Duodenal mucosa (tissue), 2 donors: ENCODE data around the gene NCOR2.
"Not testable (repeated sequence)": the region's sequence is repeated elsewhere in the genome, so short reads cannot be mapped to it uniquely, and the experiment has no call there.

Source experiments
- H3K27ac ChIP-seq: one replicate; pipeline ENCODE4 v1.7.0; 2013; ENCODE audit warnings: low read depth, low read length
- H3K27me3 ChIP-seq, 2 donors: one replicate each; pipeline ENCODE4 v1.7.0; 2013; ENCODE audit warnings: low read length in 2 of 2, control low read depth in 1 of 2; ENCODE audit not compliant: insufficient read depth in 2 of 2, control insufficient read depth in 1 of 2
- H3K36me3 ChIP-seq, 2 donors: one replicate each; pipeline ENCODE4 v1.7.0; 2013; ENCODE audit warnings: low read length in 2 of 2, control low read depth in 1 of 2; ENCODE audit not compliant: insufficient read depth in 2 of 2, control insufficient read depth in 1 of 2
- H3K4me1 ChIP-seq, 2 donors: one replicate each; pipeline ENCODE4 v1.7.0; 2013; ENCODE audit warnings: low read length in 2 of 2, control low read depth in 1 of 2; ENCODE audit not compliant: insufficient read depth in 2 of 2, control insufficient read depth in 1 of 2
- H3K4me3 ChIP-seq, 2 donors: one replicate each; pipeline ENCODE4 v1.7.0; 2013; ENCODE audit warnings: low read length in 2 of 2, low read depth in 1 of 2
- H3K9ac ChIP-seq, 2 donors: one replicate each; pipeline ENCODE4 v1.7.0; 2013; ENCODE audit warnings: low read length in 2 of 2, low read depth in 1 of 2
- H3K9me3 ChIP-seq, 2 donors: one replicate each; pipeline ENCODE4 v1.7.0; 2013; ENCODE audit warnings: low read length in 2 of 2, control low read depth in 1 of 2; ENCODE audit not compliant: control insufficient read depth in 1 of 2

NCOR2 gene

GRCh38 chr12:124588018-124588634, 20.7 kb upstream of the NCOR2 start:
- no peaks in the 10 kb centered on the region for H3K27me3 ChIP-seq
- H3K4me1 ChIP-seq, result peaks cover 4 to 5% of the 10 kb centered on the region in 2 donors
- no peak overlapping the region for H3K27ac ChIP-seq
- H3K4me3 ChIP-seq, result no peak overlapping the region
- no peaks in the 10 kb centered on the region for H3K36me3 ChIP-seq
- no peaks in the 10 kb centered on the region for H3K9me3 ChIP-seq
- no peak overlapping the region for H3K9ac ChIP-seq

- Histone ChIP-seq H3K4me1 (peaks cover 0 to 2% of the 10 kb centered on the region in 2 donors), H3K9ac (no peak overlapping the region), H3K27me3 (no peaks in the 10 kb centered on the region), H3K36me3 (no peaks in the 10 kb centered on the region), H3K9me3 (no peaks in the 10 kb centered on the region), H3K27ac (no peak overlapping the region), H3K4me3 (no peak overlapping the region)
Measured at GRCh38 chr12:124586756-124587155, 19.3 kb upstream of the NCOR2 start.

GRCh38 chr12:124584494-124584893, 17.1 kb upstream of the NCOR2 start:
- H3K4me1 ChIP-seq, H3K9ac ChIP-seq, H3K36me3 ChIP-seq, H3K9me3 ChIP-seq, H3K27ac ChIP-seq, H3K27me3 ChIP-seq, H3K4me3 ChIP-seq: not testable (repeated sequence)

- no peak overlapping the region for H3K27ac ChIP-seq
- H3K4me3 ChIP-seq, result no peak overlapping the region
- no peaks in the 10 kb centered on the region for H3K27me3 ChIP-seq
- H3K36me3 ChIP-seq, result no peaks in the 10 kb centered on the region
- no peaks in the 10 kb centered on the region for H3K9me3 ChIP-seq
- H3K4me1 ChIP-seq, result no peaks in the 10 kb centered on the region
- no peak overlapping the region for H3K9ac ChIP-seq
Measured at GRCh38 chr12:124583854-124584253, 16.4 kb upstream of the NCOR2 start.

- no peaks in the 10 kb centered on the region for H3K9me3 ChIP-seq
- no peaks in the 10 kb centered on the region for H3K4me1 ChIP-seq
- no peaks in the 10 kb centered on the region for H3K27me3 ChIP-seq
- no peak overlapping the region for H3K9ac ChIP-seq
- H3K36me3 ChIP-seq, result no peaks in the 10 kb centered on the region
- no peak overlapping the region for H3K27ac ChIP-seq
- no peak overlapping the region for H3K4me3 ChIP-seq
Measured at GRCh38 chr12:124582108-124582424, 14.7 kb upstream of the NCOR2 start.

- Histone ChIP-seq H3K4me3 (no peak overlapping the region), H3K36me3 (no peaks in the 10 kb centered on the region), H3K4me1 (no peaks in the 10 kb centered on the region), H3K9me3 (peaks cover 0 to 2% of the 10 kb centered on the region in 2 donors), H3K9ac (no peak overlapping the region), H3K27me3 (no peaks in the 10 kb centered on the region), H3K27ac (no peak overlapping the region)
Measured at GRCh38 chr12:124581307-124582107, 14.1 kb upstream of the NCOR2 start.

- H3K36me3 ChIP-seq, result no peaks in the 10 kb centered on the region
- H3K4me1 ChIP-seq, result no peaks in the 10 kb centered on the region
- peaks cover 0 to 2% of the 10 kb centered on the region in 2 donors for H3K9me3 ChIP-seq
- H3K9ac ChIP-seq, result no peak overlapping the region
- H3K4me3 ChIP-seq, result no peak overlapping the region
- no peak overlapping the region for H3K27ac ChIP-seq
- H3K27me3 ChIP-seq, result no peaks in the 10 kb centered on the region
Measured at GRCh38 chr12:124579921-124580517, 12.6 kb upstream of the NCOR2 start.

- no peak overlapping the region for H3K9ac ChIP-seq
- no peaks in the 10 kb centered on the region for H3K4me1 ChIP-seq
- no peak overlapping the region for H3K27ac ChIP-seq
- peaks cover 0 to 2% of the 10 kb centered on the region in 2 donors for H3K9me3 ChIP-seq
- H3K36me3 ChIP-seq, result no peaks in the 10 kb centered on the region
- H3K4me3 ChIP-seq, result no peak overlapping the region
- H3K27me3 ChIP-seq, result no peaks in the 10 kb centered on the region
Measured at GRCh38 chr12:124578854-124579253, 11.4 kb upstream of the NCOR2 start.

GRCh38 chr12:124578445-124578844, 11.0 kb upstream of the NCOR2 start:
- no peak overlapping the region for H3K27ac ChIP-seq
- no peak overlapping the region for H3K4me3 ChIP-seq
- no peaks in the 10 kb centered on the region for H3K4me1 ChIP-seq
- H3K36me3 ChIP-seq, result no peaks in the 10 kb centered on the region
- H3K27me3 ChIP-seq, result no peaks in the 10 kb centered on the region
- no peak overlapping the region for H3K9ac ChIP-seq
- peaks cover 0 to 2% of the 10 kb centered on the region in 2 donors for H3K9me3 ChIP-seq

GRCh38 chr12:124577986-124578385, 10.6 kb upstream of the NCOR2 start:
- Histone ChIP-seq H3K27me3 (no peaks in the 10 kb centered on the region), H3K36me3 (no peaks in the 10 kb centered on the region), H3K27ac (no peak overlapping the region), H3K9me3 (peaks cover 0 to 2% of the 10 kb centered on the region in 2 donors), H3K4me1 (no peaks in the 10 kb centered on the region), H3K9ac (no peak overlapping the region), H3K4me3 (no peak overlapping the region)
